Stimulated activated CD8-positive, alpha-beta memory T cell treated with anti-CD3 and anti-CD28 coated beads, Interleukin-4, amount 100 ng/mL, for 4 hours (primary cell): ENCODE results near the gene RNASE11.
"Not testable (repeated sequence)": the region's sequence is repeated elsewhere in the genome, so short reads cannot be mapped to it uniquely, and the experiment has no call there.

Experiments
- DNase-seq, 2 donors: peaks; one replicate each; pipeline ENCODE4 v3.0.0-alpha.2; 2020; ENCODE audit warnings: low read depth in 2 of 2, low spot score in 1 of 2

RNASE11 gene

DNA sequence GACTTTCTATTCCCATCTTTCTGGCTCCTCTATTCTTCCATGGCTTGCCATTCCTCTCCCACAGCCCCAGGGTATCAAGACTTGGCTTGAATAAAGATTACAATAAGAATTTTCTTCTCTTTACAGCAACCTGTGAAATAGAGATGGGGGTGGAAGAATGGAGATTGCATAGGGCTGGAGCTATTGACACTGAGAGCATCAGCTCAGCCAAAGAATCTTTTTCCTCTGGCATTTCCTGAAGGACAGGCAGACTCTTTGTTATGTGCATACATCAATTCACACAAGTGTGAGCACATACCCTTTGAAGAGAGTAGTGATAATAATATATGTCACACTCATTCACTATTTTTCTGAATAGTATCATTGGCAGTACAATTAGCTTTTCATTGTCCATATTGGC is 4.7 kb downstream of the RNASE11 start:
- no peak for DNase-seq

DNA sequence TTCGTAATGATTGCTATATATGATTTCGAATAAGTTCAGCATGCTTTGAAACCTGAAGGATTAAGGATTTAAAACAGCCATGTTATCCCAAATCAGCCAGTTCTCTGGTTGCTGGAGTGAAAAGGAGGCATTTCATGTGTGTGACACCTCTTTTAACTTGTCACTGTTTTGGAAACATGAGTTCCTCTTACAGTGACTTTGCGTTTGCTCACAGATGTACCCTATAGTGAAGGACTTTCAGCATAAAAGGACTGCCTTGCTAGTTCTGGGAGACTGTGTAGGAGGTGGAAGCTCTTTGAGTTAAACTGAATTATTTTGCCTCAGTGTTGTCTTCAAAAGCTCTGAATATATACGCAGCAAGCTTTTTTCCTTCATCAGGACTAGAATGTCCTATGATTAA is 7.6 kb downstream of the RNASE11 start:
- DNase-seq: no peak

GRCh38 chr14:20578784-20579502 is 8.9 kb downstream of the RNASE11 start:
- DNase-seq: no peak

DNA sequence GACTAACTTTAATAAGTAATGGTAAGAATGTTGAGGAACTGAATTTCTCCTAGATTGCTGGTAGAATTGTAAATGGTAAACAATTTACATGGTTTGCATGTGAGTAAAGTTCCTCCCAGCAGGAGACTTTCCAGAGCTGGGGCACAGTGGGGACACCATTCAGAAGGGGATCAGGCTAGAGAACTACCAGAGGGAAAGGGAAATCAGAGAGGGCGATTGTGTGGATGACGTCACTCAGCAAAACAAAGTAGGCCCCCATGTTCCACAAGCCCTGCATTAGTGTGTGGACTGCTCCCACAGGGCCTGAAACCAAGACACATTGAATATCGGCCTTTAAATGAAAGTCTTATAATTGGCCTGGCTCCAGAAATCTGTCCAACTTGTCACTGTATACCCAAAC is 9.5 kb downstream of the RNASE11 start:
- DNase-seq: no peak

- DNase-seq: not testable (repeated sequence)
These were observed 15.3 kb downstream of the RNASE11 start for GRCh38 chr14:20572382-20572990.

- not testable (repeated sequence) for DNase-seq
These were observed 17.1 kb downstream of the RNASE11 start for GRCh38 chr14:20570720-20571119.

DNA sequence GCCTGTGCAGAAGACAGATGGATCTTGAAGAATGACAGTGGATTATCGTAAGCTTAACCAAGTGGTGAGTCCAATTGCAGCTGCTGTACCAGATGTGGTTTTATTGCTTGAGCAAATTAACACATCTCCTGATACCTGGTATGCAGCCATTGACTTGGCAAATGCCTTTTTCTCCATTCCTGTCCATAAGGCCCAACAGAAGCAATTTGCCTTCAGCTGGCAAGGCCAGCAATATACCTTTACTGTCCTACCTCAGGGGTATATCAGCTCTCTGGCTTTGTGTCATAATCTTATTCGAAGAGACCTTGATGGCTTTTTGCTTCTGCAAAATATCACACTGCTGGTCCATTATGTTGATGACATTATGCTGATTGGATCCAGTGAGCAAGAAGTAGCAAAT is 17.9 kb downstream of the RNASE11 start:
- not testable (repeated sequence) for DNase-seq

- DNase-seq: no peak
These were observed 18.7 kb downstream of the RNASE11 start for GRCh38 chr14:20569066-20569465.

- no peak for DNase-seq
These were observed 19.4 kb downstream of the RNASE11 start for GRCh38 chr14:20568393-20568792.

GRCh38 chr14:20567199-20567598 is 20.6 kb downstream of the RNASE11 start:
- DNase-seq: not testable (repeated sequence)

GRCh38 chr14:20564501-20564997 is 23.3 kb downstream of the RNASE11 start:
- no peak for DNase-seq

DNA sequence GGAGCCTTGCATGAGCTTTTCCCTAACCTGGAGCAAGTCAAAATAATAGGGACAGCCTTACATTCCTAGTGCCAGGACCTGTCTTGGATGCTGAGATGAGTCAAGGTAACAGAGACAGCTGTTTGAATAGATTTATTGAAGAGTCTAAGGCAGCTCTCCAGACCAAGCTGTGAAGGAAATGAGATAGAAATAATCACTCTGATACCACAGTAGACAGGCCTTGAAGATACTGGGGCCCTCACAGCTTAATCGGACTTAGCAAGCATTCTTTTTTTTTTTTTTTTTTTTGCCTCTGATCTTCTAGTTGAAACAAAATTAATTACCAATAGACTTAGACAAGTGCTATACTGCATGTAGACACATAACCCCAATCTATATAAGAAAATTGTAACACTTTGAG is 23.8 kb downstream of the RNASE11 start:
- no peak for DNase-seq

DNA sequence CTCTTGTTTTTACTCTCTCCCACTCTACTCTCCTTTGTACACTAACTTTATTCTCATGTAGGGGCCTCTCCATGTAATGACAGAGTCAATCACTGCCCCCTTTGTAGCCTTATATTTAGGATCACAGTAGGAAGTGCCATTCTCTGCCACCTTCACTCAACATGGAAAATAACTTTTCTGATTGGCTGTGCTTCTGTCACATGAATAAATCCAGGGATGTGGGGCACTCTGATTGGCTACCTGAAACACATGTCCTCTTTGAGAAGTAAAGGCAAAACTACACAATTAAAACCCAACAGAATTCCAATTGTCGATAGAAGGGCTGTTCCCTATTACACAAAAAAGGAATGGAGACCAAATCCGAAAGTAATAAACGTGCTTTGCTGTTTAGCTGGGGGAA is 26.8 kb downstream of the RNASE11 start, which contains the start of gene RNASE9:
Gene RNASE9 (minus strand): TSS at position 87 of the 400 bp plus-strand sequence.
- DNase-seq: no peak

GRCh38 chr14:20559461-20559904 is 28.3 kb downstream of the RNASE11 start:
- no peak for DNase-seq

GRCh38 chr14:20557212-20557542 is 30.6 kb downstream of the RNASE11 start:
- DNase-seq: no peak

DNA sequence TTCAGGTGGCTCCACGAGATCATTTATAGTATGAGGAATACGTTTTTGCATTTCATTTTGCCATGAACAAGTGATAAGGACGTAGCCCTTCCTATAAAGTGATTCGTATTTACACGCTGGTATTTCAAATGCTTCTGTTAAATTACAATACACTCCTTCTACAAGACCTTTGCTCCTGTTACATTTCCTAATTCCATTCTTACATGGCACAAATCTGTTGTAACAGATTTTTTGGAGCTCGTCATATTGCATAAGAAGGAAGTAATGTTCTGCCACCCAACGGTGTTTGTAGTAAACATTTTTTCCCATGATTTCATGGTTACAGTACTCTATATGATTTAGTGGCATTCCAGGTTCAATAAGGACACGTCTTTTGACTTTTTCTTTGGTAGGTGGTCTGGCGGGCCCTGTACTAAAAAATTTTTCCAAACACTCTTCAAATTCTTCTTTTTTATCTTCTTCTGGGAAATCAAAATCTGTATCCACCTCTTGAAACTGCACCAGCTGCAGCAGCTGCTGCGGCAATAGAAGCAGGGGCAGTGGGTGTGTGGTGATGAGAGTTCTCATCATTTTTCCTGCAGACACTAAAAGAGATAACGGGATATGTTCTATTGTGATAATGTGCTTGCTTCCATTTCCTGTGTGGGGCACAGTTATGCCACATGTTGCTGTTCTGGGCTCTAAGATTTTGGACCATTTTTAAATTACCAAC is 31.1 kb downstream of the RNASE11 start:
- no peak for DNase-seq

GRCh38 chr14:20555845-20556244 is 32.0 kb downstream of the RNASE11 start:
- DNase-seq: no peak

- DNase-seq: no peak
These were observed 34.8 kb downstream of the RNASE11 start for GRCh38 chr14:20553024-20553423.

- no peak for DNase-seq
These were observed 36.2 kb downstream of the RNASE11 start for GRCh38 chr14:20551606-20552005.

DNA sequence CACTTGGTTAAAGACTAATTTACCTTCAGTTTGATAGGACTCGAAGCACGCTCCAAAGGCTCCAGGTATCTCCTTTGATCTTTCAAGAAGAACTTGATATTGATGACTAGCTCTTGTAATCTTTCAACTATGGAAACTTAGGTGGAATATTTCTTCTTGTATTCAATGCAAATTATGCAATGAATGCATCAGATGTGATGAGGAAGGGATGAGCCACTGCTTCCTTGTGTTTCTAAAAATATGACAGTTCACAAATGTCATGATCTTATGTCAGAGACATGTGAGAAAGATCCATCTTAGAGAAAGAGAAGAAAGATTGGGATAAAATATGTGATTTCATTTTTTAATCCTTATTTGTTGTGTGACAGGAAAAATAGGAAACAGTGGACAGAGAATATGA is 36.9 kb downstream of the RNASE11 start:
- DNase-seq: no peak

GRCh38 chr14:20548414-20549158 is 39.2 kb downstream of the RNASE11 start:
- DNase-seq: no peak
